Measurements from ENCODE around the gene CAMTA1.

Gene CAMTA1

DNA sequence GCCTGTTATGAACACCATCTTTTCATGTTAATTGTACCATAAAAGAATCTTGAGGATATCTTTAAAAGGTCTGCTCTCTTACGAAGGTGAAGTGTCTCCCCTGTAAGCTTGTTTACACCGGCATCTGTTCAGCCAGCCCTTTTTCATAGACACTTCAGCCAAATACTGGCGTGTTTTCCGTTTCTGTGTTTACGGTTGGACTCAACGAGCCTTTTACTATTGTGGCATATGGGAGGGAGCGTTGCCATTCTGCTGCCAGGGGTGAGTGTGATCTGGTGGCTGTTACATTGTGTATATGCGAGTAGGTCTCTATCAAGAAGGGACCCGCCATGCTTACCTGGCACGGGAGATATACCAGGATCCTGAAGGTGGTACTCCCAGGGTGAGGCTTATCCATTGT lies 433.8 kb downstream of the CAMTA1 start:
- no peaks in the 10 kb centered on the region for H3K9me3 ChIP-seq (ENCODE audit: insufficient read depth, low read length)
- no peaks in the 10 kb centered on the region for H3K9me2 ChIP-seq (replicated peaks; ENCODE audit: insufficient read depth, low read length)
- H3K79me2 ChIP-seq (ENCODE audit: insufficient read depth, low read length): no peaks in the 10 kb centered on the region
- H3K27me3 ChIP-seq (ENCODE audit: low read length): no peaks in the 10 kb centered on the region
- H3K4me3 ChIP-seq (ENCODE audit: insufficient read depth, low read length, poor library complexity, severe bottlenecking): no peak overlapping the region
- H3K27ac ChIP-seq (ENCODE audit: low read depth, low read length): no peak overlapping the region
- H3F3A ChIP-seq (ENCODE audit: insufficient read depth): no peaks in the 10 kb centered on the region
- TF ChIP-seq EZH2phosphoT487 (conservative IDR thresholded peaks at IDR 0.05; ENCODE audit: low read length): no peak
- H3K36me3 ChIP-seq (ENCODE audit: low read length): no peaks in the 10 kb centered on the region
- H2AFZ ChIP-seq (ENCODE audit: low read depth, low read length, severe bottlenecking): no peak overlapping the region
- no peak overlapping the region for H3K9ac ChIP-seq (ENCODE audit: low read length)
- no peak overlapping the region for H3K4me2 ChIP-seq (ENCODE audit: low read depth, low read length, poor library complexity, severe bottlenecking)
- H4K20me1 ChIP-seq (ENCODE audit: low read depth, low read length): no peaks in the 10 kb centered on the region

DNA sequence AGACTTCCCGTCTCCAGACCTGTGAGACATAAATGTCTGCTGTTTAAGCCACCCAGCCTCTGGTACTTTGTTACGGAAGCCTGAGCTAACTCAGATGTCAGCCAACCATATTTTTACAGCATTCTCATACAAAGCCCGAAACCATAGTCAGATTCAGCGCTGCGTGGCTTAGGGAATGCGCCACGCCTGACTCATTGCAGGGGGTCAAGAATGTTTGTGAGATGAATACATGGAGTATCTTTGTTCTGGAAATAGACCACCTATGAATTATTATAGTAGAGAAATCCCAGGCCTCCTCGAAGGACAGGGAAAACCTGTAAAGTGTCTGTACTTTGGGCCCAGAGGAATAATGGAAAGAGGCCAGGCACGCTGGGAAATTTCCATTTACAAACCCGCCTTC lies 434.8 kb downstream of the CAMTA1 start:
- Histone ChIP-seq H3K4me3 (ENCODE audit: insufficient read depth, low read length, poor library complexity, severe bottlenecking) (no peak overlapping the region), H2AFZ (ENCODE audit: low read depth, low read length, severe bottlenecking) (no peak overlapping the region), H3F3A (ENCODE audit: insufficient read depth) (no peaks in the 10 kb centered on the region), H3K27ac (ENCODE audit: low read depth, low read length) (no peak overlapping the region), H3K9ac (ENCODE audit: low read length) (no peak overlapping the region), H3K9me3 (ENCODE audit: insufficient read depth, low read length) (no peaks in the 10 kb centered on the region), H4K20me1 (ENCODE audit: low read depth, low read length) (no peaks in the 10 kb centered on the region), H3K79me2 (ENCODE audit: insufficient read depth, low read length) (no peaks in the 10 kb centered on the region), H3K4me2 (ENCODE audit: low read depth, low read length, poor library complexity, severe bottlenecking) (no peak overlapping the region), H3K9me2 (replicated peaks; ENCODE audit: insufficient read depth, low read length) (no peaks in the 10 kb centered on the region), H3K27me3 (ENCODE audit: low read length) (no peaks in the 10 kb centered on the region), H3K36me3 (ENCODE audit: low read length) (no peaks in the 10 kb centered on the region)
- TF ChIP-seq EZH2phosphoT487 (conservative IDR thresholded peaks at IDR 0.05; ENCODE audit: low read length): no peak
- TF ChIP-seq, protein P1, sequence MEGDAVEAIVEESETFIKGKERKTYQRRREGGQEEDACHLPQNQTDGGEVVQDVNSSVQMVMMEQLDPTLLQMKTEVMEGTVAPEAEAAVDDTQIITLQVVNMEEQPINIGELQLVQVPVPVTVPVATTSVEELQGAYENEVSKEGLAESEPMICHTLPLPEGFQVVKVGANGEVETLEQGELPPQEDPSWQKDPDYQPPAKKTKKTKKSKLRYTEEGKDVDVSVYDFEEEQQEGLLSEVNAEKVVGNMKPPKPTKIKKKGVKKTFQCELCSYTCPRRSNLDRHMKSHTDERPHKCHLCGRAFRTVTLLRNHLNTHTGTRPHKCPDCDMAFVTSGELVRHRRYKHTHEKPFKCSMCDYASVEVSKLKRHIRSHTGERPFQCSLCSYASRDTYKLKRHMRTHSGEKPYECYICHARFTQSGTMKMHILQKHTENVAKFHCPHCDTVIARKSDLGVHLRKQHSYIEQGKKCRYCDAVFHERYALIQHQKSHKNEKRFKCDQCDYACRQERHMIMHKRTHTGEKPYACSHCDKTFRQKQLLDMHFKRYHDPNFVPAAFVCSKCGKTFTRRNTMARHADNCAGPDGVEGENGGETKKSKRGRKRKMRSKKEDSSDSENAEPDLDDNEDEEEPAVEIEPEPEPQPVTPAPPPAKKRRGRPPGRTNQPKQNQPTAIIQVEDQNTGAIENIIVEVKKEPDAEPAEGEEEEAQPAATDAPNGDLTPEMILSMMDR (IDR thresholded peaks at IDR 0.05; ENCODE audit: insufficient read depth, low read length, poor library complexity, severe bottlenecking): no peak

GRCh38 chr1:7220712-7221252 lies 435.5 kb downstream of the CAMTA1 start:
- Histone ChIP-seq H3K36me3 (ENCODE audit: low read length) (no peaks in the 10 kb centered on the region), H3K9me3 (ENCODE audit: insufficient read depth, low read length) (no peaks in the 10 kb centered on the region), H2AFZ (ENCODE audit: low read depth, low read length, severe bottlenecking) (no peak overlapping the region), H4K20me1 (ENCODE audit: low read depth, low read length) (no peaks in the 10 kb centered on the region), H3F3A (ENCODE audit: insufficient read depth) (no peaks in the 10 kb centered on the region), H3K9me2 (replicated peaks; ENCODE audit: insufficient read depth, low read length) (no peaks in the 10 kb centered on the region), H3K79me2 (ENCODE audit: insufficient read depth, low read length) (no peaks in the 10 kb centered on the region), H3K27me3 (ENCODE audit: low read length) (no peaks in the 10 kb centered on the region), H3K4me3 (ENCODE audit: insufficient read depth, low read length, poor library complexity, severe bottlenecking) (no peak overlapping the region), H3K9ac (ENCODE audit: low read length) (no peak overlapping the region), H3K4me2 (ENCODE audit: low read depth, low read length, poor library complexity, severe bottlenecking) (no peak overlapping the region), H3K27ac (ENCODE audit: low read depth, low read length) (no peak overlapping the region)
- TF ChIP-seq EZH2phosphoT487 (conservative IDR thresholded peaks at IDR 0.05; ENCODE audit: low read length): no peak
- TF ChIP-seq, protein P1 (IDR thresholded peaks at IDR 0.05; ENCODE audit: insufficient read depth, low read length, poor library complexity, severe bottlenecking): no peak

GRCh38 chr1:7221826-7222694 lies 436.8 kb downstream of the CAMTA1 start:
- Histone ChIP-seq H4K20me1 (ENCODE audit: low read depth, low read length) (no peaks in the 10 kb centered on the region), H3K27ac (ENCODE audit: low read depth, low read length) (no peak overlapping the region), H3K27me3 (ENCODE audit: low read length) (no peaks in the 10 kb centered on the region), H3K79me2 (ENCODE audit: insufficient read depth, low read length) (no peaks in the 10 kb centered on the region), H3K9me2 (replicated peaks; ENCODE audit: insufficient read depth, low read length) (no peaks in the 10 kb centered on the region), H3K4me2 (ENCODE audit: low read depth, low read length, poor library complexity, severe bottlenecking) (no peak overlapping the region), H3F3A (ENCODE audit: insufficient read depth) (no peaks in the 10 kb centered on the region), H3K9ac (ENCODE audit: low read length) (no peak overlapping the region), H2AFZ (ENCODE audit: low read depth, low read length, severe bottlenecking) (no peak overlapping the region), H3K9me3 (ENCODE audit: insufficient read depth, low read length) (no peaks in the 10 kb centered on the region), H3K4me3 (ENCODE audit: insufficient read depth, low read length, poor library complexity, severe bottlenecking) (no peak overlapping the region), H3K36me3 (ENCODE audit: low read length) (no peaks in the 10 kb centered on the region)
- no peak for TF ChIP-seq EZH2phosphoT487 (conservative IDR thresholded peaks at IDR 0.05; ENCODE audit: low read length)
- TF ChIP-seq, protein P1 (IDR thresholded peaks at IDR 0.05; ENCODE audit: insufficient read depth, low read length, poor library complexity, severe bottlenecking): no peak

Measured in SU-DHL-6 (cell line).